HL-60 (cell line): ENCODE measurements around the gene CNTF.

Source experiments
- DNase-seq, 2 experiments: peaks; one replicate each; pipeline ENCODE4 v3.0.0-alpha.2; 2010 to 2020; ENCODE audit warnings: low read depth in 1 of 2, low spot score in 1 of 2
- H3K27ac ChIP-seq: fragments of 250-450 bp; sonication (Bioruptor Pico); replicated peaks from 2 replicates; pipeline ENCODE4 v1.5.1; 2020; ENCODE audit warnings: mild to moderate bottlenecking, moderate library complexity
- H3K27me3 ChIP-seq: fragments of 250-450 bp; sonication (Bioruptor Pico); 2 replicates; pipeline ENCODE4 v1.5.1; 2021; ENCODE audit warnings: mild to moderate bottlenecking, moderate library complexity; ENCODE audit not compliant: insufficient read depth, poor library complexity, severe bottlenecking
- H3K4me3 ChIP-seq: replicated peaks from 2 replicates; pipeline ENCODE4 v1.5.1; 2011; ENCODE audit warnings: mild to moderate bottlenecking, control low read depth, low read length; ENCODE audit not compliant: insufficient read depth
- CTCF ChIP-seq: IDR thresholded peaks from one replicate; pipeline ENCODE4 v1.5.1; 2011; ENCODE audit warnings: low read length, control low read depth, inconsistent platforms; ENCODE audit not compliant: insufficient read depth
- GABPA ChIP-seq: IDR thresholded peaks from 2 replicates; pipeline ENCODE4 v1.6.1; 2012; ENCODE audit warnings: low read depth
- POLR2AphosphoS5 ChIP-seq: IDR thresholded peaks from 2 replicates; pipeline ENCODE4 v1.6.1; 2012; ENCODE audit warnings: low read depth
- REST ChIP-seq: IDR thresholded peaks from 2 replicates; pipeline ENCODE4 v1.6.1; 2012; ENCODE audit warnings: low read depth; ENCODE audit not compliant: insufficient replicate concordance
- SPI1 ChIP-seq: IDR thresholded peaks from 2 replicates; pipeline ENCODE4 v1.6.1; 2012; ENCODE audit warnings: low read depth, mild to moderate bottlenecking, borderline replicate concordance

Gene CNTF

GRCh38 chr11:58582437-58582836 is 40.0 kb upstream of the CNTF start:
- Histone ChIP-seq H3K27ac (no peak overlapping the region), H3K4me3 (no peak overlapping the region)
- no peak for DNase-seq

GRCh38 chr11:58586998-58587397 is 35.5 kb upstream of the CNTF start:
- Histone ChIP-seq H3K27ac (no peak overlapping the region), H3K27me3 (no peaks in the 10 kb centered on the region), H3K4me3 (no peak overlapping the region)
- TF ChIP-seq REST (no peak), CTCF (no peak), SPI1 (no peak)
- no peak for DNase-seq

More at GRCh38 chr11:58582437-58582836, 40.0 kb upstream of the CNTF start:
- TF ChIP-seq REST (no peak), POLR2AphosphoS5 (no peak), GABPA (no peak), CTCF (no peak), SPI1 (no peak)
- H3K27me3 ChIP-seq, result no peaks in the 10 kb centered on the region

DNA sequence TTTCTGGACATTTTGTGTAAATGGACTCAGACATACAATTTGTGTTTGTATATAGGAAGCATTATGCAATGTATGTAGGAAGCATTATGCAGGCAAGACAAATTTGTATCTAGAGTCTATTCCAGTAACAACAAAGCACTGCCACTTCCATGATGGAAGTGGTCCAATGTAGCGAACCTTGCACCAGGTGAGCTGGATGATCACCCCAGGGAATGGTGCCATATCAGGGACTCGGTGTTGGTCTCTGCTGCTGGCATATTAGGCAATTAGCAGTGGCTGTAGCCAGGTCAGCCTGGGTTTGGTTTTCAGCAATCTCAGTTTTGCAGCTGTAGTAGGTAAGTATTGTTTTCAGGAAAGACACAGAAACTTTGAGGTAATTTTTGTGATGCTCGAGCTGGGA is 30.8 kb upstream of the CNTF start:
- Histone ChIP-seq H3K27me3 (no peaks in the 10 kb centered on the region), H3K4me3 (no peak overlapping the region), H3K27ac (no peak overlapping the region)
- no peak for DNase-seq
- TF ChIP-seq REST (no peak), SPI1 (no peak), POLR2AphosphoS5 (no peak), CTCF (no peak), GABPA (no peak)
